HG02943 (cell line): Measurements from ENCODE around the gene CREB3L4.
A peak's percentile ranks its signal among the peaks of the same experiment; 100 is the strongest.
"Not testable (repeated sequence)": the region's sequence is repeated elsewhere in the genome, so short reads cannot be mapped to it uniquely, and the experiment has no call there.

Experiments used
- ATAC-seq: cut with Tn5 transposase; IDR thresholded peaks from one replicate; pipeline ENCODE4 v1.9.1; 2021; ENCODE audit warnings: mild to moderate bottlenecking, low read depth, moderate library complexity; ENCODE audit not compliant: unreplicated experiment

CREB3L4 gene

DNA sequence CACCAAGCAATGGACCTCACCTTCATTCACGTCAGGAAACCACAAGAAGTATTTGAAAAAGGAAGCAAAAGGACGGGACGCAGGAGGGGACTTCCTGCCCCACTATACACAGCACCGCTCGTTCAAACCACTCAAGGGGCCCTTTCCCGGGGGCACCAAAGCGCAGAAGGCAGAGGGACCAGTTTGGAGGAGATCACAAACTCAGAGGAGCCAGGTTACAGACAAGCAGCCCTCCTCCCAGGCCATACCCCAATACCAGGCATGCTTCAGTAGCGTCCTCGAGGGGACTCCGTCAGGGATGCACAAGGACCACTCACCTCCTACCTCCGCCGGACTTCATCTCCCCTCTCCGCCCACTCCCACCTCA lies 10.0 kb upstream of the CREB3L4 start:
- peak; percentile 8 for ATAC-seq

DNA sequence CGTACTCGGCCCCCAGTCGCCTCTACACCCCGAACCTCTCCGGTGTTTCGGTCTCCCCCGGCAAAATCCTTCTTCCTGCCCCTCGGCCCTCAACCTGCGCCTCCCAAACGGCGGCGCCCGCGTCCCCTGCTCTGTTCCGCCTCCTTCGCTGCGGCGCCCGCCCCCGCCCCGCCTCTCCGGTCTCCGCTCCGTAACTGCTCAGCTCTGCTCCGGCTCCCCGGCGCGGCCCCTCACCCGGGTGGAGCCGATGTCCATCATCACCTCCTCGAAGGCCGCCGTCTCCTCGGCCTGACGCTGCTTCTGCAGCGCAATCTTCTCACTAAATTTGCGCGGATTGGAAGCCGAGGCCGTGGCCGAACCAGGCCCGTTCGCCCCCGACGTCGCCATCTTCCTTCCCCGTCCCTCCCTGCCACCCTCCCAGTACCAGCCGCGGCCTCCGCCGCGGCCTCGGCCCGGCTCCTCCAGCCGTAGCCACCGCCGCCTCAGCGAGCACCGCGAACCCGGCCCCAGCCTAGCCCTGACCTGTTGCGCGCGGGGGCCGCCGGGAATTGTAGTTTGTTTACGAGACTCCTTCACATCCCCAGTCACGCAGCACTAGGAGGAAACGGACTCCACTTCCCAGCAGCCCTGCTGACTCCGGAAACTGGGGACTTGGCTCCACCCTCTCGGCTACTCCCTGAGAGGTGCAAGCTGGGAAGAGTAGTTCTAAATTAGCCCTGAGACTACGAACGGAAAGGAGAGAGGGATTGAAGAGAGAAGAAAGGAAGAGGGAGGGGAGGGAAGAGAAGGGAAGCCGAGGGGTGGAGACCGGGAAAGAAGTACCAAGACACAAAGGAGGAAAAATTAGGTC lies 9.4 kb upstream of the CREB3L4 start, which contains the start of gene CRTC2:
Gene CRTC2 (minus strand): TSS at position 502 of the 850 bp plus-strand sequence. CDS start 115 bp downstream, at position 387.
- peak; percentile 69 for ATAC-seq

DNA sequence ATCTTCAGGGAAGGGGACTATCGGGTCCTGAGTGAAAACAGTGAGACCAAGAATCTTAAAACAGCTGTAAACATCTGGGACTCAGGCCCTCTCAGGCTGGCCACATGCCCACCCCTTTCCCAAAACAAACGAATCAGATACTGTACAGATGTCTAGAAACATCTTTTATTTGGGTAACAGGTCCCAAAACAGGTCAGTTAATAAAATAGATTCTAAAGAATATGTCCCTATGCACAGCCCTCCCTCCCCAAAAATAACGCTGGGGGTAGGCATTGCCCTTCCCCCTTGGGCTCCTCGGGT lies 8.8 kb upstream of the CREB3L4 start:
- ATAC-seq = no peak

DNA sequence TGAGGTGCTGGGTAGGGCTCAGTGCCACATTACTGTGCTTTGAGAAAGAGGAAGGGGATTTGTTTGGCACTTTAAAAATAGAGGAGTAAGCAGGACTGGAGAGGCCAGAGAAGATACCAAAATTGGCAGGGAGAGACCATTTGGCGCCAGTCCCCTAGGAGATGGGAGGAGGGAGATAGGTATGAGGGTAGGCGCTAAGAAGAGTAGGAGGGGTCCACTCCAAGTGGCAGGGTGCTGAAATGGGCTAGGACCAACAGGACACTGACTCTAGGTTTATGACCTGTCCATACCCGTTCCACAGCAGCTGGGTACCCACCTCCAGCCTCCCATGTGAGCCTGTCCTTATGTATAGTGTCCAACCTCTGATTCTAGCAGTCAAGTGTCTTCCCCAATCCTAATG lies 8.2 kb upstream of the CREB3L4 start:
- ATAC-seq = no peak

- no peak for ATAC-seq
These were observed 7.5 kb upstream of the CREB3L4 start for GRCh38 chr1:153960206-153960605.

GRCh38 chr1:153961421-153961820 lies 6.3 kb upstream of the CREB3L4 start:
- ATAC-seq = no peak

DNA sequence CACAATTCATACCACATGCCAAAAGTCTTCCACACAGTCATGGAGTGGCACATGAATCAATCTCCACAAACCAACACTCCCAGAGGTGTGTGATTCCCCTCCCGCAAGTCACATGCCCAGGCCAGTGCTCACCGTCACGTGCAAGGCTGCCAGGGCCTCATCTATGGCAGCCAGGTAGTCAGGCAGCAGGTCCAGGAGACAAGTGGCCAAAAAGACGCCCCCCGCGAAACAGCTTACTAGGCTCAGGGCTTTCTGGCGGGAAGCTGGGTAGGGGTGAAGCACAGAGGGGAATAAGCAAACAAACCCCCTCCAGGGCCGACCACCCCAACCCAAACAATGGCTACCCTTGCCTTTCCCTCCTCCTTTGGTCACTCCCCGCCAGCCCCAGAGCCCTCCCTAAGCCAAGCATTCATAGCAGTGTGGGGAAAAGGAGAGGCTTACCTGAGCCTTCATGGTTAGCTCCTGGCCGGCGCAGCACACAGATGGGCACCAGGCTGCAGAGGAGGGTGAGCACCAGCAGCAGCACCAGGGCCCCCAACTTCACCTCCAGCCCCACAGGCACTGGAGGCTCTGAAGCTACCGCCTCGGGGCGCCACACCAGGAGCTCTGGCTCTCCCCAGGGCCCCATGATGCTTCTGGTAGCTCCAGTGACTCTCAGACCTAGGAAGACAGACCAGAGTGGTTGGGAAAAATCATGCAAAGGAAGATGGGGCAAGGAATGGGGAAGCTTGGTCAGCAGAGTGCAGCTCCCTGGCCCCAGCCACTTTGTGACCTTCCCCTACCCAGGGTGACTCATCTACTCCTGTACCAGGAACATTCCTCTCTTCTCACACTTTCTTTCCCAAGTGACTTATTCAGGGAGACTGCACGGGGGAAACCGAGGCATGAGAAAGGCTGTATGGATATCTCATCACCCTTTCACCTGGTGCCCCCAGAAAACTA lies 5.3 kb upstream of the CREB3L4 start:
- ATAC-seq = no peak

GRCh38 chr1:153963030-153963849 lies 4.5 kb upstream of the CREB3L4 start, which contains the start of gene SLC39A1:
Gene SLC39A1 (minus strand): TSS chr1:153963537. CDS start chr1:153962715, 822 bp downstream.
- ATAC-seq = peak; percentile 45

- ATAC-seq = peak; percentile 2
These were observed 3.8 kb upstream of the CREB3L4 start for GRCh38 chr1:153963850-153964331.

DNA sequence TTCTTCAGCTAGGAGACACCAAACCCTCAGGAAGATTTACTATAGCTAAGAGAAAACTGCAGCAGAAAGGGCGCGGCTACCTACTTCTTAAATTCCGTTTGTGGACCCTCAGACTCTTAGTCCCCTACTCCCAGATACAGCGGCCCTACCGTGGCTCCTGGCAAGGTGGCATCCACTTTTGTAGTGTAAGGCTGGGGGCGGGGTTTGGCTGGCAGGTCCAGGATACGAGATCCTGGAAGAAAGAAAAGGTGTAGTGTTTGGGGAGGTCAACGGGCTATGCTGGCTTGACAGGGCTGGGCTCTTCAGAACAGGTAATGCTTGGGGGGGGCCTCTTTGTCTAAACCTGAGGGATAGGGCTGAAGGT lies 280 bp downstream of the CREB3L4 start:
- no peak for ATAC-seq

DNA sequence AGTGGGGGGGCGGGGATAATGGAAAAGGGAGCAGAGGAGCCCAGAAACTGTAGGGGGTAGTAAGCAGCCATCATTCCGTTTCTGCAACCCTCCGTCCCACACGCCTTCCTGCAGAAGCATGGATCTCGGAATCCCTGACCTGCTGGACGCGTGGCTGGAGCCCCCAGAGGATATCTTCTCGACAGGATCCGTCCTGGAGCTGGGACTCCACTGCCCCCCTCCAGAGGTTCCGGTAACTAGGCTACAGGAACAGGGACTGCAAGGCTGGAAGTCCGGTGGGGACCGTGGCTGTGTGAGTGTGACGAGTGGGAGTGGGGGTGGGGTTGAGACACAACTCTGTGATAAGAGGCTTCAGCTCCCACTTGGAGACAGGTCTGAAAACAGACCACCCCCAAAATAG lies 706 bp downstream of the CREB3L4 start:
- no peak for ATAC-seq

DNA sequence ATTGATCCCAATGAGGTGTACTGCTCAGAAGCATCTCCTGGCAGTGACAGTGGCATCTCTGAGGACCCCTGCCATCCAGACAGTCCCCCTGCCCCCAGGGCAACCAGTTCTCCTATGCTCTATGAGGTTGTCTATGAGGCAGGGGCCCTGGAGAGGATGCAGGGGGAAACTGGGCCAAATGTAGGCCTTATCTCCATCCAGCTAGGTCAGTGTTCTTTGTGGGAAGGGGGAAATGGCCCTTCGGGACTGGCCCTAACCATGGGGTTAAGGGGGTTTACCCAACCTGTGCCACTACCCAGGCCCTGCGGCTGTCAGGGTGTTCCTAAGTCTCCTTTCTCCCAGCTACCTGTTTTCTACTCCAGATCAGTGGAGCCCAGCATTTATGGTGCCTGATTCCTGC lies 1.3 kb downstream of the CREB3L4 start:
- ATAC-seq = no peak

GRCh38 chr1:153970346-153970745 lies 2.6 kb downstream of the CREB3L4 start:
- ATAC-seq = no peak

- ATAC-seq = no peak
These were observed 5.4 kb downstream of the CREB3L4 start for GRCh38 chr1:153973071-153973470.

- no peak for ATAC-seq
These were observed 5.8 kb downstream of the CREB3L4 start for GRCh38 chr1:153973525-153973924.

- no peak for ATAC-seq
These were observed 9.1 kb downstream of the CREB3L4 start for GRCh38 chr1:153976819-153977249.

GRCh38 chr1:153977250-153978240 lies 9.8 kb downstream of the CREB3L4 start, which contains the start of gene JTB:
Gene JTB (minus strand): TSS chr1:153977674. CDS start chr1:153977252, 422 bp downstream.
- peak; percentile 58 for ATAC-seq

DNA sequence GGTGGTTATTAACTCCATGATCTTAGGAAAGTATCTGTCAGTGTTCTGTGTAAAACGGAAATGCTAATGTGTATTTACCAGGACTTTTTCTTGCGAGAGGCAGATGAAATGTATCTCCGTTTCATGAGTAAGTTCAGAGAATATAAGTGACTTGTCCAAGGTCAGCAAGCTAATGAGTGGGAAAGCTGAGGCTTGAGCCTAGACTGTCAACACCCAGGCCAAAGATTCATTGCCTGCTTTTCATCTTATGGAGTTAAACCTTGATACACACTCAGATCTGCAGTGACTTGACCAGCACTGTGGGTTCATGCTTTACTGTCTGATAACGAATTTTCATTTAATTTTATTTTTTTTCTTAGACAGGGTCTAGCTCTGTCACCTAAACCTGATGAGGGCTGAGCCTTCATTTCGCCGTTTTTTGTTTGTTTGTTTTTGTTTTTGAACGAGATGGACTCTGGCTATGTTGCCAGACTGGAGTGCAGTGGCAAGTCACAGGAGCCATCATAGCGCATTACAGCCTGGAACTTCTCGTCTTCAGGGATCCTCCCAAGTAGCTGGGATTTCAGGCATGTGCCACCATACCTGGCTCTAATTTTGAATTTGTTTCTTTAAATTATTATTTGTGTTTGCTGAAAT lies 10.7 kb downstream of the CREB3L4 start:
- ATAC-seq = no peak

- ATAC-seq = not testable (repeated sequence)
These were observed 11.4 kb downstream of the CREB3L4 start for GRCh38 chr1:153979091-153979490.
